Activated T-cell treated with anti-CD3 and anti-CD28 coated beads, Interleukin-2, amount 50 U/mL, for 4 hours (primary cell): Measurements from ENCODE around the gene NPAS2. TPM values are rescaled to one million over a fixed set of nuclear protein-coding genes. Genes with fewer than 3 reads are reported as not detected.

Experiments used
- ATAC-seq, 2 donors: fragments of 200-7000 bp; cut with Tn5 transposase; one replicate each; pipeline ENCODE4 v1.10.0; 2021
- DNase-seq: peaks from one replicate; pipeline ENCODE4 v3.0.0-alpha.2; 2020
- H3K27me3 Mint-ChIP-seq: one replicate; pipeline ENCODE4 v1.8.0; 2021; ENCODE audit warnings: low read depth, mixed read lengths
- H3K36me3 Mint-ChIP-seq: one replicate; pipeline ENCODE4 v1.8.0; 2022; ENCODE audit warnings: mixed read lengths; ENCODE audit not compliant: insufficient read depth
- H3K4me1 Mint-ChIP-seq: one replicate; pipeline ENCODE4 v1.8.0; 2021; ENCODE audit warnings: low read depth, mixed read lengths
- H3K4me3 Mint-ChIP-seq: one replicate; pipeline ENCODE4 v1.8.0; 2021; ENCODE audit warnings: mild to moderate bottlenecking, moderate library complexity, mixed read lengths
- H3K9me3 Mint-ChIP-seq: one replicate; pipeline ENCODE4 v1.8.0; 2021; ENCODE audit warnings: mixed read lengths
- total RNA-seq, 3 donors: library from RNA; stranded (reverse); gene quantifications; one replicate each; pipeline ENCODE4 v1.2.1, GENCODE V29; 2021

Gene NPAS2
- total RNA-seq, 3 donors from 2014 or later = 4.8 to 14.6 (median 10.4) TPM

- Mint-ChIP-seq H3K9me3 (no peaks in the 10 kb centered on the region), H3K4me3 (no peak overlapping the region), H3K4me1 (peaks cover 23% of the 10 kb centered on the region), H3K36me3 (peaks cover 44% of the 10 kb centered on the region), H3K27me3 (no peaks in the 10 kb centered on the region)
- peak; percentile 41 to 47 for ATAC-seq
- no peak for DNase-seq
Measured at GRCh38 chr2:101012054-101012705, 192.2 kb downstream of the NPAS2 start.

GRCh38 chr2:101012706-101013181 is 192.8 kb downstream of the NPAS2 start:
- Mint-ChIP-seq H3K36me3 (peaks cover 39% of the 10 kb centered on the region), H3K27me3 (no peaks in the 10 kb centered on the region), H3K4me3 (no peak overlapping the region), H3K9me3 (no peaks in the 10 kb centered on the region), H3K4me1 (peaks cover 18% of the 10 kb centered on the region)
- no peak for ATAC-seq
- DNase-seq = no peak

DNA sequence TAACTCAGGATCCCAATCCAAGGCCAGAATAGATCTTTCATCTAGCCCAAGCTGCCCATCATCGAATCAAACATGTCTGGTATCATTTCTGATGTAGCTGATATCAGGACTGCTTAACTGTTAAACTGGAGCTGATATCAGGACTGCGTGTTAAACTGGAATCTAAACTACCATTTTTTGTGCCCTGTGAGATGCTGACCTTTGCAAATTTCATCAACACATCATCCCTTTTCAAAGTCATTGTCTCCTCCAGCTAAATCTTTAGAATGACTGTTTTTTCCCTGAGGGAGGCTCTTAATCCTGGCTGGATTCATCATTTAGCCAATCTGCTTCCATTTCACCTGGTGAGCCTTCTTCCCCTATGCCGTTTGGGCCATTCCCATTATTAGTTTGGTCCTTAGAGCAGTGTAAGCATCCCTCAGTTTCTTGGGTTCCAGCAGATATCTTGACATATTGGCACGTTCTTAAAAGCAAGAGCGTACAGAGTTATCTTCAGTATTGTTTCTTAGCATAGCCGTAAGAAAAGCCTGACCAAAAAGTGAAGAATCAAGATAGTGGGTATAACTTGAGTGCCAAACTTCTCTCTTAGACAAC is 194.4 kb downstream of the NPAS2 start:
- H3K4me3 Mint-ChIP-seq = no peak overlapping the region
- DNase-seq = no peak
- no peak for ATAC-seq
- H3K27me3 Mint-ChIP-seq = no peaks in the 10 kb centered on the region
- peaks cover 33% of the 10 kb centered on the region for H3K36me3 Mint-ChIP-seq
- H3K9me3 Mint-ChIP-seq = no peaks in the 10 kb centered on the region
- peaks cover 14% of the 10 kb centered on the region for H3K4me1 Mint-ChIP-seq

DNA sequence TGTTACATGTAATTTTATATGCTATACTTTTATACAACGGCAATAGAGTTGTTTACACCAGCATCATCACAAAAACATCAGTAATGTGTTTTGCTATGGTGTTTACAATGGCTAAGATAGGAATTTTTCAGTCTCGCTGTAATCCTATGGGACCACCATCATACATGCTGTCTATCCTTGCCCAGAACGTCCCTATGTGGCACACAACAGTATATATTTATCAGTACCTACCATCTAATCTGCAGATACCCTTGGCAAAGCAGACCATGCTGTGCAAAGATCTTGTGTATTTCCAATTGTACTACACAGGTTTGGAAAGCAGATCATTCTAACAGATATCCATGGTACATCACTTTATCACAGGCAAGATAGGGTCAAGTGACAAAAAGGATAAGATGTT is 197.4 kb downstream of the NPAS2 start:
- no peaks in the 10 kb centered on the region for H3K9me3 Mint-ChIP-seq
- DNase-seq = no peak
- no peaks in the 10 kb centered on the region for H3K27me3 Mint-ChIP-seq
- H3K36me3 Mint-ChIP-seq = peaks cover 20% of the 10 kb centered on the region
- H3K4me1 Mint-ChIP-seq = peaks cover 6% of the 10 kb centered on the region
- H3K4me3 Mint-ChIP-seq = no peak overlapping the region
- ATAC-seq = no peak

DNA sequence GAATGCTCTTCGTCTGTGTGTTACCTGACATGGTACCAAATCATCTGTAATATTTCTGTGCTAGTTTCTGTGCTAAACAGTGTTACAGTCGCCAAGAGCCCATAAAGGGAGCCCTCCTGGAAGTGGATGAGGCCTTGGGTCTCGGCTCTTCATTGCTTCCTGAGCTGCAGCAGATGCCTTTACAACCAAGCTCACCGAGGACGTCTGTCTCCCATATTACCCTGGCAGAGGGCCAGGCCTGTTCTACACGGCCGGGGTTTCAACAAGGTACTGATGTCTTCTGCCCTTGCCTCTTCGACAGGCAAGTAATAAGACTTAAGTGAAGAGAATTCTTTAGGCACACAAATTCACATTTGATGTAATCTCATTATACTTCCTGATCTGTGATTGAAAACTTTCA is 199.0 kb downstream of the NPAS2 start:
- Mint-ChIP-seq H3K36me3 (peaks cover 12% of the 10 kb centered on the region), H3K4me3 (no peak overlapping the region), H3K27me3 (no peaks in the 10 kb centered on the region), H3K9me3 (no peaks in the 10 kb centered on the region), H3K4me1 (no peaks in the 10 kb centered on the region)
- ATAC-seq (no peak), DNase-seq (no peak)

DNA sequence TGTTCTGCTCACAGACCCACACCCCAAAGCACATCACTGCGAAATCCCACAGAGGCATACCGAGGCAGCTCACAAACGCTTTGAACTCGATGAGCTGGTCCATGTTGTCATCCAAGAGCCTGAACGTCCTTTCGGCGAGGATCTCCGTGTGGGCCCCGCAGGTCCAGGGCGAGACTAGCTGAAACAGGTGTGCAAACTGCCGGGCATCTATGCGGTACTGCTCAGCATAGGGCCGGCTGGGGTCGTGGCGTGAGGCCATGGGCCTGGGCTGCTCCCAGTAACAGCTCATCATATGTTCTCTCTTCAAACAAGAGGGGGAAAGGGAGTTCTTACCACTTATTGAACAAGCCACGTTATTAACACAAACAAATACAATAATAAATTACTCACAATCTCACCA is 202.3 kb downstream of the NPAS2 start:
- Mint-ChIP-seq H3K4me3 (no peak overlapping the region), H3K27me3 (no peaks in the 10 kb centered on the region), H3K36me3 (peaks cover 4% of the 10 kb centered on the region), H3K4me1 (no peaks in the 10 kb centered on the region), H3K9me3 (no peaks in the 10 kb centered on the region)
- no peak for DNase-seq
- ATAC-seq = no peak

- ATAC-seq (no peak), DNase-seq (no peak)
- Mint-ChIP-seq H3K4me1 (no peaks in the 10 kb centered on the region), H3K36me3 (peaks cover 4% of the 10 kb centered on the region), H3K27me3 (no peaks in the 10 kb centered on the region), H3K4me3 (no peak overlapping the region), H3K9me3 (no peaks in the 10 kb centered on the region)
Measured at GRCh38 chr2:101023327-101024107, 203.6 kb downstream of the NPAS2 start.

DNA sequence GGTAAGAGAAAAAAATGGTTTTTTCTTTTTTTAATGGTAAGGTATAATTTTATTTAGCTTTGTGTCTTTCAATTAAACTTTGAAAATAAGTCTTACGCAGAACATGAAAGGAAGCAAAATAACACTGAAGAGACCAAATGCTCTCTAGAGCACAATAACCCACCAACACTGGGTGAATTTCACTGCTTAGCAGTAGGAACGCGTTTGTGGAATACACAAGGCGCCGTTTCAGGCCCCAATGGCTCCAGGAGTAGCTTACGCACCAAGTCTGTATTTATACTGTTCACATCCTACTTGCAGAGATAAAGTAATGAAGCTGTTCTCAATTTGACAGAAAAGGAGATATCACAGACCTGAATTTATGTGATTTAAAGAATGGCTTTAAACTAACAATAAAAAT is 205.6 kb downstream of the NPAS2 start:
- no peaks in the 10 kb centered on the region for H3K9me3 Mint-ChIP-seq
- no peaks in the 10 kb centered on the region for H3K4me1 Mint-ChIP-seq
- DNase-seq (no peak), ATAC-seq (no peak)
- no peaks in the 10 kb centered on the region for H3K27me3 Mint-ChIP-seq
- H3K4me3 Mint-ChIP-seq = no peak overlapping the region
- no peaks in the 10 kb centered on the region for H3K36me3 Mint-ChIP-seq

DNA sequence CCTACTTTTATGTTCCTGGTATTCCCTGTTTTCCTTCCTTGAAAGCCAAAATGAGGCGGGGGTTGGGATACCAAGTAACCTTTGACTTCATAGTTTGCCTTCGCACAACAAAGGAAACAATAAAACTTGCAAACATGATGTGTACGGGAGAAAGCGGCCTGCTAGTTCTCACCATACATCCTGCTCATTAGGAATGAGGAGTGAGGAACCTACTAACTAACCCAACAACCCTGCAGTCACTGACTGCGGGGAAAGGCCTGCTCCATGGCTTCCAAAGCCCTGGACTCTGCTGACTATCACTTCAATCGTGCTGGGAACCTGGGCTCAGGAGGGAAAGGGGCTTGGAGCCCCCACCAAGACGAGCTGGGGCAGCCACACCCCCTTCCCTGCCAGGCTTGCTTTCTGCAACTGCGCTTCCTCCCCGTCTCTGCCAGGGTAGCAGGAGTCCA is 206.3 kb downstream of the NPAS2 start:
- Mint-ChIP-seq H3K4me3 (no peak overlapping the region), H3K4me1 (no peaks in the 10 kb centered on the region), H3K36me3 (no peaks in the 10 kb centered on the region), H3K27me3 (no peaks in the 10 kb centered on the region), H3K9me3 (no peaks in the 10 kb centered on the region)
- ATAC-seq = no peak
- DNase-seq = no peak

DNA sequence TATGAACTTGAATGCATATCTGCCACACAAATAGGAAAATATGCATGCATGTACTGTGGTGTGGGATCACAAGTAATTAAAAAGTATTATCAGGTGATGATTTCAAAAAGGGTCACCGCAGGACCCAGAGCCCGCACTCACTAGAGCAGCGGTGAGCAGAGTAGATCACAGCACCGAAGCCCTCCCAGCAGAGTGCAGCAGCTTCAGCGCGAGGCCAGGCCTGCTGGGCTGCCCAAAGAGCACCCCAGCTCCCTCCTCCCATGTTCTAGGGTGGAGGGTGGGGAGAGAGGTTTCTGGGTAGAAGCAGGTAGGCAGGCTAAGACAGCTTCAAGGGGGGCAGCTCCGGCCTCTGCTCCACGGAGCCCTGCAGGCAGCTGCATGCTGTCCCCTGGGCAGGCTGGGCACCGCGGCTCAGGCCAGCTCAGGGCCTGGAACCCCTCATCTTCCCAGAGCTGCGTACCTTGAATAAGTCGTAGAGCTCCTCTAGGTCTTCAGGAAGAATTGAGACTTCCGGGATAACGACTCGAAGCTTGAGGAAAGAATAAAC is 207.1 kb downstream of the NPAS2 start:
- Mint-ChIP-seq H3K36me3 (no peaks in the 10 kb centered on the region), H3K4me1 (no peaks in the 10 kb centered on the region), H3K9me3 (no peaks in the 10 kb centered on the region), H3K27me3 (no peaks in the 10 kb centered on the region), H3K4me3 (no peak overlapping the region)
- DNase-seq = no peak
- ATAC-seq = no peak

- H3K27me3 Mint-ChIP-seq = peaks cover 4% of the 10 kb centered on the region
- H3K4me3 Mint-ChIP-seq = no peak overlapping the region
- H3K4me1 Mint-ChIP-seq = no peaks in the 10 kb centered on the region
- ATAC-seq = no peak
- no peaks in the 10 kb centered on the region for H3K36me3 Mint-ChIP-seq
- no peaks in the 10 kb centered on the region for H3K9me3 Mint-ChIP-seq
- DNase-seq = no peak
Measured at GRCh38 chr2:101027852-101028251, 207.9 kb downstream of the NPAS2 start.

GRCh38 chr2:101030866-101031554 is 211.1 kb downstream of the NPAS2 start:
- no peak for ATAC-seq
- H3K9me3 Mint-ChIP-seq = no peaks in the 10 kb centered on the region
- peaks cover 9% of the 10 kb centered on the region for H3K27me3 Mint-ChIP-seq
- no peak overlapping the region for H3K4me3 Mint-ChIP-seq
- DNase-seq = no peak
- H3K36me3 Mint-ChIP-seq = no peaks in the 10 kb centered on the region
- no peaks in the 10 kb centered on the region for H3K4me1 Mint-ChIP-seq

DNA sequence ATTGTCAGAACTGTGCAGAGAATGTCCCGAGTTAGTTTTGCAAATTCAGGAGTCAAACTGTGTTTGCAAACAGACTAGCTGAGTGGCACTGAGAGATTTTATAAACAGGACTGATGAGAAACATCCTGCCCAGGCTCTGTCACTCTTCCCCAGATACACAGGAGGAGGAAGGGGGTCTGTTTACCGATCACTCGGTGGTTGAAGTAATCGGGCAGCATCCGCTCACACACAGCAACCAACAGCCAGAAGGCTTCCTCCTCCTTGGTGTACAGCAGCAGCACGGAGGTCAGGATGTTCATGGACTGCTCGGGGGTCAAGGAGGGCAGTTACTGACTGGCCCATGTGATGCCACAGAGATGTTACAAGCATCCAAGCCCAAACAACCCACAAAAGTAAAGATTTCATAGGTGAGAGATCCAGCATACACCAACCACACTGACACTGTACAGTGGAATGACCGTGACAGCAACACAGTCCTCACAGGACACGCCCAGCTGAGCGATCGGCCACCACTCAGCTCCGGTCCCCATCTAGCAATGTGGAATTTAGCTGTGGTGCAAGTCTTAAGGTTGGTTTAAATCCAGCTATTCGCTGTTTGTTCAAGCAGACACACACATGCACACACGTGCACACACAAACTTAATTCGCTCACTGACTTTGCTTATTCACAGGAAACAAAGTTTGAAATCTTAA is 212.3 kb downstream of the NPAS2 start:
- Mint-ChIP-seq H3K4me3 (no peak overlapping the region), H3K9me3 (no peaks in the 10 kb centered on the region), H3K4me1 (no peaks in the 10 kb centered on the region), H3K27me3 (peaks cover 9% of the 10 kb centered on the region), H3K36me3 (no peaks in the 10 kb centered on the region)
- no peak for ATAC-seq
- no peak for DNase-seq

- H3K9me3 Mint-ChIP-seq = no peaks in the 10 kb centered on the region
- H3K27me3 Mint-ChIP-seq = peaks cover 9% of the 10 kb centered on the region
- H3K4me3 Mint-ChIP-seq = no peak overlapping the region
- ATAC-seq = no peak
- H3K4me1 Mint-ChIP-seq = no peaks in the 10 kb centered on the region
- DNase-seq = no peak
- H3K36me3 Mint-ChIP-seq = no peaks in the 10 kb centered on the region
Measured at GRCh38 chr2:101036562-101036961, 216.6 kb downstream of the NPAS2 start.
